GM19467 (cell line): ENCODE results near the gene ADGRV1.
"Not testable (repeated sequence)": the region's sequence is repeated elsewhere in the genome, so short reads cannot be mapped to it uniquely, and the experiment has no call there.

Experiments
- ATAC-seq: cut with Tn5 transposase; IDR thresholded peaks from one replicate; pipeline ENCODE4 v1.9.1; 2021; ENCODE audit warnings: mild to moderate bottlenecking, moderate library complexity; ENCODE audit not compliant: unreplicated experiment

Gene ADGRV1

DNA sequence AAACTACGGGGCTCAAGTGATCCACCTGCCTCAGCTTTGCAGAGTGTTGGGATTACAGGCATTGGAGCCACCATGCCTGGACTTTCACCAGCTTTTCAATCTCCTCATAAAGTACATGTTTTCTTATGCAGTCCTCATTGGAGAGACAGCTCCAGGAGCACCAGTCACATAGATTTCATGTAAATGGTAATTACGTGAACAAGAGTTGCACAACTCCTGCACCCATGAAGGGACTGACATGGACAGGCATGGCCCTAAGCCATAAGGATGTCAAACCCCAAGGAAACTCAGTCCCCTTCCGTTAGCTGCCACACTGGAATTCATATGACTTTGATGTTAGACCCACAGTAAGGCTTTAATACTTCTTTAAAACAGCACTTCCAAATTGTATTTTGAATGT lies 7.6 kb upstream of the ADGRV1 start:
- ATAC-seq: no peak

DNA sequence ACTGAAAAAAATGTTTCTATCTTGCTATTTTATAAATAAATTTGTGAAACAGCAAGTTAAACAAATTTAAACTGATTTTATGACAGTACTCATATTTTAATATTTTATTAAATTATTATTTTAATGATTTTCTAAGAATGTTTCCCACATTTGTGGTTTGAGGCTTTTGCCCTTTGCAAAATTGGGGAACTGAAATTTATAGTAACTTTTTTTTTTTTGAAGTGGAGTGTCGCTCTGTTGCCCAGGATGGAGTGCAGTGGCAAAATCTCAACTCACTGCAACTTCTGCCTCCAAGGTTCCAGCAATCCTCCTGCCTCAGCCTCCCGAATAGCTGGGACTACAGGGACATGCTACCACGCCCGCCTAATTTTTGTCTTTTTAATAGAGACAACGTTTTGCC lies 7.2 kb upstream of the ADGRV1 start:
- ATAC-seq: no peak

DNA sequence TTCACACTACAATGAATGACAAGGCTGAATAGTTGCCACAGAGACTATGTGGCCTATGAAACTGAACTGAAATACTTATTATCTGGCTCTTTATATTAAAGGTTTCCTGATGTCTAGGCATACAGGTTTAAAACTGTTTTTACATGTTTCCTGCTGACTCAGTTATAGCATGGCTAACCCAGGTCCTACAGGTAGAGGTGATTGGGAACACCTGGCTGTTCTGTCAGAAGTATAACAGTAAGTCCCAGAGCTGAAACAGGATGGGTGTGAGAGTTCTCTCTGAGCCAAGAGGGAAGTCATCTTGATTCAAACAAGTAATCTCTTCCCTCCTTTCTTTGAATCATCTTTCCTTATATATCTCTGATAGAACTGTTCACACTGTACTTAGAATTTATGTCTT lies 4.9 kb upstream of the ADGRV1 start:
- ATAC-seq: no peak

DNA sequence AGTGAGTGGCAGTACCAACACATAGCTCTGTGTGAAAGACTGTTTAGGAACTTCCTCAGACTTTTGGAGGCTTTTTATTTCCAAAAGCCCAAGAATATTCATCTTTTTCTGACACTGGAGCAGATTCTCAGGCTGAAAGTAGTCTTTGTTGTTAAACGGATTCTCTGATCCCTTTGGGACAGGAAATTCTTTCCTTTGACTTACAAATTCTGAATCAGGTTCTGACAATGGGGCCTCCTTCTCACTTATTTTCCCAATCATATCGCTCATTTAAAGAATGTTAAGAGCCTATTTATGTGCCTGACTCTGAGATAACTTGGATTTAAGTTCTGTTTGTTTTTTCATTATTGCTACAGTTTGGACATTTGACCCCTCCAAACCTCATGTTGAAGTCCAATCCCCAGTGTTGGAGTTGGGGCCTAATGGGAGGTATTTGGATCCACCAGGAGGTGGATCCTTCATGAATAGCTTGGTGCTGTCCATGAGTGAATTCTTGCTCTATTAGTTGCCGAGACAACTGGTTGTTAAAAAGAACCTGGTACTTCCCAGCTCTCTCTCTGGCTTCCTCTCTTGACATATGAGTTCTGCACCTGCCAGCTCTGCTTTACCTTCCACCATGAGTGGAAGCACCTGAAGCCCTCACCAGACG lies 4.1 kb upstream of the ADGRV1 start:
- ATAC-seq: no peak

DNA sequence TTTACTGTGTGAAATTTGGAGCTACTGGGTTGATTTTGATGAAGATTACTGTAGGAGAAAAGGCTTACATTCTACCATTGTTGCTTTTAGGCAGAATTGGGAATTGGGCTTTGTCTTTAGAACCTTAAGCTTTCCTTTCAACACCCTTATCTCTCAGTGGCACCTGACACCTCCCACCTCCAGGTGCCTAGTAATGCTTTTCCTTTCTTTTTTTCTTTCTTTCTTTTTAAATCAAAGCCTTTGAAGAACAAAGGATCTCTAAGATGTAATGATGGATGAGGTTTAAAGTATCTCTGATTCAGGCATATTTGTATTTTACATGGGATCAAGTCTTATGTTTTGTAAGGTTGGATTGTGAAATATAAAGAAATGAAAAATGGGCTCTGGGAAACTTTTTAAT lies 2.9 kb upstream of the ADGRV1 start:
- ATAC-seq: no peak

DNA sequence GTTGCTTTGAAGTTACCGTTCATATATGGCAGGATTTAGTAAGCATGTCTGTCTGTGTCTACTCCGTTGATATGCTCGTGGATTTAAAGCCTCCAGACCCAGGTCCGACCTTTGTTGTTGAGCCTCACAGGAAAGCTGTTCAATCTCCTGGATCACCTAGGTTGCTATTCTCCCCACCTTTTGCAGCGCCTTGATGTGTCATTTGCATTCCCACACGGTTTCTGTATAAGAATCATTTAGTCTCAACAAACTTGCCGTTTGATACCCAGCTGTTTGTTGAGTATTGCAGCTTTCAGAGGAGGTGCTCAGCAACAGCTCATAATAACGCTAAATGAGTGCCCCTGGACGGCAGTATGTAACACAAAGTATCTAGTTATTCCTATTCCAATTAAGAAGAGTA lies 1.2 kb upstream of the ADGRV1 start:
- ATAC-seq: no peak

DNA sequence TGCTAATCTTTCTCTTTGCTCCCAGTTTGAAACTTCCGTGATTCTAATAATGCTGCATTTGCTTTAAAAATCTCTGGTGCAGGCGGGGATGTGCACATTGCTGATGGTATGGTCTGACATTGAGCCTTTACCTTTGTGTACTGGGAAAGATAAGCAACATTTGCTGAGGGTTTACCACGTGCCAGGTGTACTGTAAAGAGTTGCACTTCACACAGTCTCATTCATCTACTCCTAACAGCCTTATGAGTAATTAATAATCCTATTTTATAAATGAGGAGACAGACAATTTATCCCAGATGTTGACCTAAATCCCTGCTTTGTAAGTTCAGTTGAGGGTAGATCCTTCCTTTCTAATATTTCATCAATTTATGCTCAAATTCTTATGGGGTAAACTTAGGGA lies 726 bp upstream of the ADGRV1 start:
- ATAC-seq: no peak

DNA sequence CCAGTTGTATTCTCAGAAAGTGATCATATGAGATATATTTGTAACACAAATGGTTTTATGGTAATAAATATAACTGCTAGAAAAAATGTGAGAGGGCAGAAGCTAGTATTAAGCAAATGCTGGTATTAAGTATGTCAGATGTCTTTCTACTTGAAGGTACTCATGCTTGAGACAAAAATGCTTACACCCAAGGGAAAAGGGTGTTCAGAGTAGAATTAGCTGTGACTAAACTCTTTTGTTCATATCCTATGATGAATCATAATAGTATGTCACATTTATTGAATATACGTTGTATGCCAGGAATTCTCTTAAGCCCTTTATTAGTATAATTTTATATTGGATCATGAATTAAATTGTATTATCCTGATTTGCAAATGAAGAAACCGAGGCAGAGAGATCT lies 2.2 kb downstream of the ADGRV1 start:
- ATAC-seq: no peak

DNA sequence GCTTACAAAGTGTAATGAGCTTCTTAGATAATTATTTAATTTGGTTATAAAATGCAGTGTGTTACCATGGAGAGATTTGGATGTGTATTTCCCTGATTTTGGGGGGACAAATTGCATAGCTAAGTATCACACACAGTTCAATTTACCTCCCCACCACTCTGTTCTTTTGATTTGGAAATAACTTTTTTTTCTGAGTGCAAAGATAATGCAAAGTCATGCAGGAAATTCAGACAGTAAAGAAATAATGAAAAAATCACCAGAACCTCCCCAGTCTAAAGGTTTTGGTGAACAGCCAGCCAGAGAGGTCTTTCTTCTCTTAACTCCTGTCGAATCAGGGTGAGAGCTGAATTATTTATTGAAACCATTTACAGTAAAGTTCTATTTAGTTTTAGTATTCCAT lies 3.2 kb downstream of the ADGRV1 start:
- ATAC-seq: no peak

DNA sequence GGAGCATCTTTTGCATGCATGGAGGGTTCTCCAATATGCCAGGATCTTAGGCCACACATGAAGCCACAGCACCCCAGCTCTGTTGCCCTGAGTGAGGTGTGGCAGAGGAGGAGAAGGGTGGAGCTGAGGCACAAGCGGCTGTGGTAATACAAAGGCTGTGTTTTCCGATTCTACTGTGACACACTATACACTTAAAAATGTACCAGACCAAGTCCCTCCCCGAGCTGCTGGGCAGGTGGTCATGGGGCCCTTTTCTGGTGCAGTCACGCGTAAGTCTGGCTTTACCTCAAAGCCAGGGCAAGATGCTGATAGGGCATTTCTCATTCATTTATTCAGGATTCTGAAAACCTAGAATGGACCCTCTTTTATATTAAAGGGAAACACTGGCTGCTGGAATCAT lies 3.7 kb downstream of the ADGRV1 start:
- no peak for ATAC-seq

DNA sequence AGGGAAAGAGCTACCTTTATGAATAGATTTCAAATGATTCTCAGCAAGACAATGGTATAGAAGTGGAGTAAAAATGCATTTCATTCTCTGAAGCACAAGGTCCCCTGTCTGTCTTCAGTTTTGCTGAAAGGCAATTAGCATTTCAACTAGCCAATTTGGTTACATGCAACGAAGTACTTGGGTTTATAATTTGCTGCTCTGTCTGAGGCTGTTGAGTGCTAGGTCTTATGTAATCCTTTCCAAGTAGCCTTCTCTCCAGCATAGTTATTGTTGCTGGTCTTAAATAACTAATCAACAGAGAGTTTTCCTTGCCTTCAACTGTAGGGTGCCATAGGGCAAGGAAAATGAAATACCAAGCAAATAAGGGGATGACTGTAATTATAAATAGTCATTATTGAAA lies 4.5 kb downstream of the ADGRV1 start:
- ATAC-seq: no peak

DNA sequence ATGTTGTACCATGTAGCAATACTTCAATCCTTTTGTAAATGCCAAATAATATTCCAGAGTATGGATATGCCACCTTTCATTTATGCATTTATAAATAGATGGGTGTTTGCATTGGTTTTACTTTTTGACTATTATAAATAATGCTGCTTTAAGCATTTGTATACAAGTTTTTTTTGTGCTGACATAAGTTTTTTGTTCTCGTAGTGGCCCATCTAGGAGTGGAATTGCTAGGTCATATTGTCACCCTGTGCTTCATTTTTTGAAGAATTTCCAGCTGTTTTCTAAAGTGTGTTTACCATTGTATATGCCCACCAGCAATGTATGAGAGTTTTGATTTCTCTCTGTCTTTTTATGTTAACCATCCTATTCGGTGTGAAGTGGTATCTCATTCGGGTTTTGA lies 6.9 kb downstream of the ADGRV1 start:
- no peak for ATAC-seq

DNA sequence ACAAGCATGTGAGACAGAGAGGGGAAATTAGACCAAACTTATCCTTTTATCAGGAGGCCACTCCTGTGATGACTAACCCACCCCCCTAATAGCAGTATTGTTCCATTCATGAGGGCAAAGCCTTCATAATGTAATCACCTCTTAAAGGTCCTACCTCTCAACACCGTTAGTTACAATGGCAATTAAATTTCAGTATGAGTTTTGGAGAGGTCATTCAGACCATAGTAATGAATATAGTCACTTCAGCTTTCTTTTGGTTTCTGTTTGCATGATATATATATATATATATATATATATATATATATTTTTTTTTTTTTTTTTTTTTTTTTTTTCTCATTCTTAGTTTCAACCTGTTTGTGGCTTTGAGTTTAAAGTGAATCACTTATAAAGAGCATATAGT lies 10.5 kb downstream of the ADGRV1 start:
- ATAC-seq: no peak

DNA sequence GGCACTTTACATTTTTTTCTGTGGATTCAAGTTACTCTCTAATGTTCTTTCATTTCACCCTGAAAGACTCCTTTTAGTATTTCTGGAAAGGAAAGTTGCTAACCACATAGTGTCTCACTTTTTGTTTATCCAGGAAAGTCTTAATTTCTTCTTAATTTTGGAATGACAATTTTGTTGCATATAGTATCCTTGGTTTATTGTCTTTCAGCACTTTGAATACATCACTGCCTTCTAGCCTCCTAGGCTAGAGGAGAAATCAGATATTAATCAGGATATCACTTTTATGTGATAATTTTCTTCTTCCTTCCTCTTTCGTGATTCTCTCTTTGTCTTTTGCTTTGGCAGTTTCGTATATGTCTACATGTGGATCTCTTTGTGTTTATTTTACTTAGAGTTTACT lies 11.4 kb downstream of the ADGRV1 start:
- no peak for ATAC-seq

DNA sequence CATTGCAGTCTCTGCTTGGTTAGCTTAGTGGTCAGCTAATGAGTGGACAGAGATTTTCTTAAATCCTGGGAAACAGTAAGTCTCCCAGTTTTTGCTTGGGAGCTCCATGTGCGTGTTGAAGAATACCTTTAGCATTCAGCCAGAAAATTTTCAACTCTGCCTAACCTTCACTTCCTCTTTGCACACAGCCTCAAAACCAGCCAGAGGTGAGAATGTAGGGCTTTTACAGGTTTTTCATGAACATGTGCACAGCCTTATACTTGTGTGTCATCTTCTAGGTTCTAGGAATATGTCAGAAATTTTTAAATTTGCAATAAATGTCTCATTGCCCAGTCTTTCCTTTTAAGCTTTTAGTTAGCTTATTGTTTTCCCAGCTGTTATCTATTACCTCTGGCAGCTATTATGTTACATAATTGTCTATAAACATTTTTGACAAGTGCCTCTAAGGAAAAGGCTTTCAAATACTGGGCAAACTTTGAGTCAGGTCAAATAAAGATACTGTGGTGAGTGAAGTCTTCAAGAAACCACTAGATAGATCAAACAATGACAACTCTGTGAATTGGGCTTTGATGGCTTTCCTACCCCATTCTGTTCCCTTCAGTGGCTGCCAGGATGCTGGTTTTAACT lies 12.7 kb downstream of the ADGRV1 start:
- no peak for ATAC-seq

DNA sequence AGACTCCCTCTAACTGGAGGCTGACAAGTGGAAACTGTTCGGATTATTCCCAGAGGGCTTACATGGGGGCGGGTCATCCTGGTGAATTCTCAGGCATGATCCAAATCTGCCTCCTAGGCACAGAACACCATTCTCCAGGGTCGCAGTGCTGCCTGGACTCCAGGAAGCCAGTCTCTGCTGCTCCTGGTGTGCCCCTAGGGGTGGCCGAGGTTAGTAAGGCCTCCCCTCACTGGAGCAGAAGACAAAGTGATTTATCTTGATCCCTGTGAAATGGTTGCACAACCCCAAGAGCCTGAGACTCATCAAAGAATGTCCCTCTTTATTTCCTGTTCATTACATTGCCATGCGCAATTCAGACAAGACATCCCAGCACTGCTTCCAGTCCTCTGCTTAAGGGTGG lies 17.1 kb downstream of the ADGRV1 start:
- no peak for ATAC-seq

DNA sequence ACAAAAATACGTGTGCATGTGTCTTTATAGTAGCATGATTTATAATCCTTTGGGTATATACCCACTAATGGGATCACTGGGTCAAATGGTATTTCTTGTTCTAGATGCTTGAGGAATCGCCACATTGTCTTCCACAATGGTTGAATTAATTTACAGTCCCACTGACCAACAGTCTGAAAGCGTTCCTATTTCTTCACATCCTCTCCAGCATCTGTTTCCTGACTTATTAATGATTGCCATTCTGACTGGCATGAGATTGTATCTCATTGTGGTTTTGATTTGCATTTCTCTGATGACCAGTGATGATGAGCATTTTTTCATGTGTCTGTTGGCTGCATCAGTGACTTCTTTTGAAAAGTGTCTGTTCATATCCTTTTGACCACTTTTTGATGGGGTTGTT lies 18.0 kb downstream of the ADGRV1 start:
- ATAC-seq: not testable (repeated sequence)

DNA sequence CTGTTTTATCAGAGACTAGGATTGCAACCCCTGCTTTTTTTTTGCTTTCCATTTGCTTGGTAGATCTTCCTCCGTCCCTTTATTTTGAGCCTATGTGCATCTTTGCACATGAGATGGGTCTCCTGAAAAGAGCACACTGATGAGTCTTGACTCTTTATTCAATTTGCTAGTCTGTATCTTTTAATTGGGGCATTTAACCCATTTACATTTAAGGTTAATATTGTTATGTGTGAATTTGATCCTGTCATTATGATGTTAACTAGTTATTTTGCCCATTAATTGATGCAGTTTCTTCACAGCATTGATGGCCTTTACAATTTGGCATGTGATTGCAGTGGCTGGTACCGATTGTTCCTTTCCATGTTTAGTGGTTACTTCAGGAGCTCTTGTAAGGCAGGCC lies 21.3 kb downstream of the ADGRV1 start:
- ATAC-seq: not testable (repeated sequence)

DNA sequence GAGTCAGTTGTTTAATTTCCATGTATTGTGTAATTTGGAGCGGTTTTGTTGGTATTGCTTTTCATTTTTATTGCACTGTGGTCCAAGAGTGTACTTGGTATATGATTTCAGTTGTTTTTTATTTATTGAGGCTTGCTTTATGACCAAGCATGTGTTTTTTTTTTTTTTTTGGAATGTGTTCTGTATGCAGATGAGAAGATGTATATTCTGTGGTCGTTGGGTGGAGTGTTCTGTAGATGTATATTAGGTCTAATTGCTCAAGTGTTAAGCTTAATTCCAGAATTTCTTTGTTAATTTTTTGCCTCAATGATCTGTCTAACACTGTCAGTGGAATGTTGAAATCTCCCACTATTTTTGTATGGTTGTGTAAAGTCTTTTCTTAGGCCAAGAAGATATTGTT lies 23.4 kb downstream of the ADGRV1 start:
- no peak for ATAC-seq

DNA sequence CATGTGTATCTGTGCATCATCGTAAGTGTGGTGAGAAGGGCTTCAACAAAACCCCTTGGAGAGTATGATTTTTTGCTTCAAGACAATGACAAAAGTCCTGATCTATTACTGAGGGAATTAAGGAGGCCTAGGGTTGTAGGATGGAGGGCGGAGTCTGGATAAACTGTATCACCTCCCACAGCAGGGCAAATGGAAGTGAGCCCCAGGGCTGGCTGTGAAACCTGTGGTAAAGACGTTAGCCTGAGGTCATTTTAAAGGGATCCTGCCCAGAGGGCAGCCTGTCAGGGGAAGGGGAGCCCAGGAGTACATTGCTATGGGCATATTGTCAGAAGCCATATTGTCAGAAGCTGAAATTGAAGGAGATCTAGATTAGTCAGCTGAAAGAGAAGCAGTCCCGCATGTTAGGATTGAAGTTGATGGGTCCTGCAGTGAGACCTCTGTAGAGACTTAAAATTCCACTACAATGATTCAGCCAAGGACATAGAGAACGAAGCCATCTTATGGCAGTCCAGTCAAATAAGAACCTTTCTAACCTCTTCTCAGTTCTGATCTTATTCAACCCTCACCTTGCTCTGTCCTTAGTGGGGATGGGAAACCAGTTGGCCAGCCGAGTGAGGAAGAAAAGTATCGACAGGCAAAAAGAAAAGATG lies 26.9 kb downstream of the ADGRV1 start:
- no peak for ATAC-seq

DNA sequence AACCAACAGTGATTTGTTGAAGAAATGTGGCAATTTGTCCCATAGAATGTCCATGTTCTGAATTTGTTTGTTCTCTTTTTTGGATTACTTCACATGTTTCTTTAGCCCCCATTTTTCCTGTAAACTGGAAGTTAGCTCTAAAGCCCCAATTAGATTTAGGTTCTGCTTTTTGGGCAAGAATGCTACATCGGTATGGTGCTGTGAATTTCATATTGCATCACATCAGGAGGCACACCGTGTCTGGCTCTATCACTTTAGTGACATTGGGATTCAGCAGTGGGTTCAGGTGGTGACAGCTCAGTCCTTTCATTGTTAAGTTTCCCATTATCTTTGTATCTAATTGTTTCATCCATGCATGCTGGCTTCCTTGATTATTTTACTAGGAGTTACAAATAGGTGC lies 27.9 kb downstream of the ADGRV1 start:
- no peak for ATAC-seq

DNA sequence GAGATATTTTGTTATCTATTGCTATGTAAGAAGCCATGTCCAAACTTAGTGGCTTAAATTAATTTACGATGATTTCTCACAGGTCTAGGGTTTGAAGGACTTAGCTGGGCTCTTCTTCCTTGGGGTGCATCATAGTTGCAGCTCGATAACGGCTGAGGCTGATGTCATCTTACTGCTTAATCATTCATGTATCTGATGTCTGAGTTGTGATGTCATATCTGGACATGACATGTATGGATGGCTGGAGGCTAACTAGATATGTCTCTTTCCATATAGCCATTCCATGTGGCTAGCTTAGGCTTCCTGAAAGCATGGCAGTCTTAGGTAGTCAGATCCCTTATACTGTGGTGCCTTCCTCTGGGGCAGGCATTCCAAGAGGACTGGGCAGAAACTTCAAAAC lies 31.6 kb downstream of the ADGRV1 start:
- no peak for ATAC-seq

DNA sequence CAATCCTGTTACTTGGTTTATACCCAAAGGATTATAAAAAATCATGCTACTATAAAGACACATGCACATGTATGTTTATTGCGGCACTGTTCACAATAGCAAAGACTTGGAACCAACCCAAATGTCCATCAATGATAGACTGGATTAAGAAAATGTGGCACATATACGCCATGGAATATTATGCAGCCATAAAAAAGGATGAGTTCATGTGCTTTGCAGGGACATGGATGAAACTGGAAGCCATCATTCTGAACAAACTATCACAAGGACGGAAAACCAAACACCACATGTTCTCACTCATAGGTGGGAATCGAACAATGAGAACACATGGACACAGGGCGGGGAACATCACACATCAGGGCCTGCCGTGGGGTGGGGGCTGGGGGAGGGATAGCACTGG lies 34.5 kb downstream of the ADGRV1 start:
- ATAC-seq: not testable (repeated sequence)
